Measurements from ENCODE around the gene FADD. TPM values are rescaled to one million over a fixed set of nuclear protein-coding genes. Genes with fewer than 3 reads are reported as not detected.
A peak's percentile ranks its signal among the peaks of the same experiment; 100 is the strongest.

The FADD gene
- total and polyA plus RNA-seq, 5 donors, result 10.6 to 13.4 (median 11.7) TPM

- intact Hi-C loops (cut with DNase I), result loop anchor here in 1 of 4 donors (10.0 kb wide), 1 partner anchor 87 kb away; no protein-coding TSS in a partner anchor
Measured at GRCh38 chr11:70182266-70182665, 20.8 kb upstream of the FADD start.

GRCh38 chr11:70183032-70183431 is 20.1 kb upstream of the FADD start:
- ATAC-seq (no peak), DNase-seq (peak in 1 of 3 donors; percentile 1)
- no peak overlapping the region for H3K4me3 ChIP-seq (ENCODE audit: low read length)
- no peaks in the 10 kb centered on the region for H3K27me3 ChIP-seq (ENCODE audit: control insufficient read depth, insufficient read depth)
- H3K9me3 ChIP-seq (ENCODE audit: control insufficient read depth, low read length), result no peaks in the 10 kb centered on the region
- H3K27ac ChIP-seq (ENCODE audit: low read length), result no peak overlapping the region
- H3K4me1 ChIP-seq (ENCODE audit: control insufficient read depth, insufficient read depth, low read length), result no peaks in the 10 kb centered on the region
- WGBS, result 95% methylated on average over 1 of the region's 1 CpG
- intact Hi-C loops (cut with DNase I), result loop anchor here in 1 of 4 donors (10.0 kb wide), 1 partner anchor 88 kb away; no protein-coding TSS in a partner anchor

More at GRCh38 chr11:70182266-70182665, 20.8 kb upstream of the FADD start:
- Histone ChIP-seq H3K4me1 (ENCODE audit: control insufficient read depth, insufficient read depth, low read length) (no peaks in the 10 kb centered on the region), H3K4me3 (ENCODE audit: low read length) (no peak overlapping the region), H3K27me3 (ENCODE audit: control insufficient read depth, insufficient read depth) (no peaks in the 10 kb centered on the region), H3K9me3 (ENCODE audit: control insufficient read depth, low read length) (no peaks in the 10 kb centered on the region), H3K27ac (ENCODE audit: low read length) (no peak overlapping the region)
- ATAC-seq (no peak), DNase-seq (no peak)
- 92% methylated on average over 18 of the region's 18 CpGs for WGBS

GRCh38 chr11:70183483-70184176 is 19.5 kb upstream of the FADD start:
- Histone ChIP-seq H3K4me3 (ENCODE audit: low read length) (no peak overlapping the region), H3K27me3 (ENCODE audit: control insufficient read depth, insufficient read depth) (no peaks in the 10 kb centered on the region), H3K9me3 (ENCODE audit: control insufficient read depth, low read length) (no peaks in the 10 kb centered on the region), H3K4me1 (ENCODE audit: control insufficient read depth, insufficient read depth, low read length) (no peaks in the 10 kb centered on the region), H3K27ac (ENCODE audit: low read length) (no peak overlapping the region)
- peak in 2 of 3 donors; percentile 44 to 50 for DNase-seq
- 79% methylated on average over 11 of the region's 11 CpGs for WGBS
- ATAC-seq, result peak in 1 of 2 donors; percentile 37
- intact Hi-C loops (cut with DNase I), result loop anchor here in 1 of 4 donors (10.0 kb wide), 1 partner anchor 89 kb away; no protein-coding TSS in a partner anchor

GRCh38 chr11:70184396-70184795 is 18.7 kb upstream of the FADD start:
- H3K4me1 ChIP-seq (ENCODE audit: control insufficient read depth, insufficient read depth, low read length), result no peaks in the 10 kb centered on the region
- H3K4me3 ChIP-seq (ENCODE audit: low read length), result no peak overlapping the region
- ATAC-seq (no peak), DNase-seq (no peak)
- 83% methylated on average over 9 of the region's 9 CpGs for WGBS
- no peak overlapping the region for H3K27ac ChIP-seq (ENCODE audit: low read length)
- intact Hi-C loops (cut with DNase I), result loop anchor here in 1 of 4 donors (10.0 kb wide), 1 partner anchor 90 kb away; no protein-coding TSS in a partner anchor
- H3K27me3 ChIP-seq (ENCODE audit: control insufficient read depth, insufficient read depth), result no peaks in the 10 kb centered on the region
- H3K9me3 ChIP-seq (ENCODE audit: control insufficient read depth, low read length), result no peaks in the 10 kb centered on the region

- Histone ChIP-seq H3K27me3 (ENCODE audit: control insufficient read depth, insufficient read depth) (no peaks in the 10 kb centered on the region), H3K27ac (ENCODE audit: low read length) (no peak overlapping the region), H3K4me1 (ENCODE audit: control insufficient read depth, insufficient read depth, low read length) (no peaks in the 10 kb centered on the region), H3K9me3 (ENCODE audit: control insufficient read depth, low read length) (no peaks in the 10 kb centered on the region), H3K4me3 (ENCODE audit: low read length) (no peak overlapping the region)
- 91% methylated on average over 28 of the region's 28 CpGs for WGBS
- ATAC-seq, result no peak
- intact Hi-C loops (cut with DNase I), result loop anchor here in 1 of 4 donors (10.0 kb wide), 1 partner anchor 91 kb away; no protein-coding TSS in a partner anchor
- DNase-seq, result peak in 1 of 3 donors; percentile 42
Measured at GRCh38 chr11:70185348-70186055, 17.6 kb upstream of the FADD start.

- DNase-seq (peak in 1 of 3 donors; percentile 27), ATAC-seq (no peak)
- H3K4me1 ChIP-seq (ENCODE audit: control insufficient read depth, insufficient read depth, low read length), result no peaks in the 10 kb centered on the region
- H3K4me3 ChIP-seq (ENCODE audit: low read length), result no peak overlapping the region
- WGBS, result 88% methylated on average over 6 of the region's 6 CpGs
- no peaks in the 10 kb centered on the region for H3K9me3 ChIP-seq (ENCODE audit: control insufficient read depth, low read length)
- no peak overlapping the region for H3K27ac ChIP-seq (ENCODE audit: low read length)
- intact Hi-C loops (cut with DNase I), result loop anchor here in 1 of 4 donors (10.0 kb wide), 1 partner anchor 92 kb away; no protein-coding TSS in a partner anchor
- no peaks in the 10 kb centered on the region for H3K27me3 ChIP-seq (ENCODE audit: control insufficient read depth, insufficient read depth)
Measured at GRCh38 chr11:70186420-70186819, 16.7 kb upstream of the FADD start.

- WGBS, result 89% methylated on average over 10 of the region's 10 CpGs
- DNase-seq, result peak in 2 of 3 donors; percentile 4 to 49
- no peaks in the 10 kb centered on the region for H3K4me1 ChIP-seq (ENCODE audit: control insufficient read depth, insufficient read depth, low read length)
Measured at GRCh38 chr11:70186936-70187335, 16.2 kb upstream of the FADD start.

GRCh38 chr11:70187771-70188170 is 15.3 kb upstream of the FADD start:
- intact Hi-C loops (cut with DNase I), result loop anchor here in 1 of 4 donors (10.0 kb wide), 1 partner anchor 93 kb away; no protein-coding TSS in a partner anchor

More at GRCh38 chr11:70186936-70187335, 16.2 kb upstream of the FADD start:
- H3K27ac ChIP-seq (ENCODE audit: low read length), result no peak overlapping the region
- no peak overlapping the region for H3K4me3 ChIP-seq (ENCODE audit: low read length)
- intact Hi-C loops (cut with DNase I), result loop anchor here in 1 of 4 donors (10.0 kb wide), 1 partner anchor 92 kb away; no protein-coding TSS in a partner anchor
- H3K9me3 ChIP-seq (ENCODE audit: control insufficient read depth, low read length), result no peaks in the 10 kb centered on the region
- no peak for ATAC-seq
- no peaks in the 10 kb centered on the region for H3K27me3 ChIP-seq (ENCODE audit: control insufficient read depth, insufficient read depth)

GRCh38 chr11:70189622-70190021 is 13.5 kb upstream of the FADD start:
- Histone ChIP-seq H3K27me3 (ENCODE audit: control insufficient read depth, insufficient read depth) (no peaks in the 10 kb centered on the region), H3K4me3 (ENCODE audit: low read length) (no peak overlapping the region), H3K27ac (ENCODE audit: low read length) (no peak overlapping the region), H3K9me3 (ENCODE audit: control insufficient read depth, low read length) (no peaks in the 10 kb centered on the region), H3K4me1 (ENCODE audit: control insufficient read depth, insufficient read depth, low read length) (no peaks in the 10 kb centered on the region)
- DNase-seq (peak in 1 of 3 donors; percentile 8), ATAC-seq (no peak)
- 88% methylated on average over 11 of the region's 11 CpGs for WGBS
- intact Hi-C loops (cut with DNase I), result loop anchor here in 2 of 4 donors (5.0 to 10.0 kb wide), 4 partner anchors 95 to 505 kb away; no protein-coding TSS in a partner anchor

More at GRCh38 chr11:70187771-70188170, 15.3 kb upstream of the FADD start:
- H3K4me3 ChIP-seq (ENCODE audit: low read length), result no peak overlapping the region
- no peak for ATAC-seq
- WGBS, result 85% methylated on average over 15 of the region's 15 CpGs
- no peaks in the 10 kb centered on the region for H3K27me3 ChIP-seq (ENCODE audit: control insufficient read depth, insufficient read depth)
- H3K9me3 ChIP-seq (ENCODE audit: control insufficient read depth, low read length), result no peaks in the 10 kb centered on the region
- H3K27ac ChIP-seq (ENCODE audit: low read length), result no peak overlapping the region
- peak in 1 of 3 donors; percentile 37 for DNase-seq
- H3K4me1 ChIP-seq (ENCODE audit: control insufficient read depth, insufficient read depth, low read length), result no peaks in the 10 kb centered on the region

- intact Hi-C loops (cut with DNase I), result loop anchor here (2.0 to 10.0 kb wide), 4 partner anchors 273 to 507 kb away; no protein-coding TSS in a partner anchor
- H3K27ac ChIP-seq (ENCODE audit: low read length), result no peak overlapping the region
- 11% methylated on average over 22 of the region's 22 CpGs for WGBS
- DNase-seq (peak; percentile 81 to 94 (median 94)), ATAC-seq (peak; percentile 90 to 91)
- H3K4me3 ChIP-seq (ENCODE audit: low read length), result no peak overlapping the region
- H3K27me3 ChIP-seq (ENCODE audit: control insufficient read depth, insufficient read depth), result no peaks in the 10 kb centered on the region
- no peaks in the 10 kb centered on the region for H3K9me3 ChIP-seq (ENCODE audit: control insufficient read depth, low read length)
- H3K4me1 ChIP-seq (ENCODE audit: control insufficient read depth, insufficient read depth, low read length), result no peaks in the 10 kb centered on the region
Measured at GRCh38 chr11:70191495-70192140, 11.5 kb upstream of the FADD start.

All from right cardiac atrium (tissue), 5 donors.